CD4-positive, alpha-beta T cell treated with Interleukin-12 subunit alpha and Interleukin-12 subunit beta, for 1 hour (primary cell): ENCODE results near the gene ACTR6.
A peak's percentile ranks its signal among the peaks of the same experiment; 100 is the strongest.
"Not testable (repeated sequence)": the region's sequence is repeated elsewhere in the genome, so short reads cannot be mapped to it uniquely, and the experiment has no call there.

Source experiments
- DNase-seq: peaks from one replicate; pipeline ENCODE4 v3.0.0-alpha.2; 2020

Gene ACTR6

DNA sequence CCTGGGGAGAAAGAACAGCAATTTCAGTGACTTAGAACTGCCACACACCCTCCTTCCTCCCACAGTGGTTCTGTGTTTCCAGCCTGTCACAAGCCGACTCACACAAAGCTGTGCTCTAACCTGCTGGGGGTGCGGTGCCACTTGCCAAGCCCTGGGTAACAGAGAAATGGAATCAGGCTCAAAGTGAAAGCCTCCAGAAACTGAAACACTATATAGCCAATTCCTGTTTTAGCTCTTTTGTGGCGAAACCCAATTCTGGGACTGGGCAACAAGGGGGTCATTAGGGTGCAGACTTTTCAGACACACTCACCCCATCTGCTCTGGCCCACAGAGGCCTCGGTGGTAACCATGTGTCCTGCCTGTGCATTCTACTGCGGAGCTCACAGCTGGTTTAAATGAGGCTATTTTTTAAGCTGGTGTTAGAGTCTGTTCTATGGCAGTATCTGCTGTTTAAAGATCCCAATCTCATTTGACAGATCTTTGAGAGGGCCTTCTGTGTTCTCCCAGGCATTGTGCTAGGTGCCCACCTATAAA is 15.2 kb upstream of the ACTR6 start:
- DNase-seq, result no peak

DNA sequence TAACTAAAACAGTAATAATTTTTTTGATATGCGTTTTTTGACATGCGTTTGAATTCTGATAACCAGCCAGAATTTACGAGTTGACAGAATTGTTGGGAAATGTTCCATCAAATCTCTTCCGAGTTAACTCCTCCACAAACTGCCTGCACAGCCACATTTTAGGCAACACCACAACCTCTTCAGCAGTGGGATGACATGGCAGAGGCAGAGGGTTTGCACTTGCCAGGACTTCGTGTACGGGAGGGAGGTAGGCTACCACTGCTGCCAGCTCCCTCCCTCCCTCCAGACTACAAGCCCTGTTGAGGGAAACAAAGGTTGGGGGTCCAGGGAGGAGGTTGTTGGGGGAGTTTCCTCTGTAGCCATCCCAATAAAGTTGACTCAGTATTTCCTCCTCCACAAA is 14.5 kb upstream of the ACTR6 start:
- DNase-seq, result no peak

DNA sequence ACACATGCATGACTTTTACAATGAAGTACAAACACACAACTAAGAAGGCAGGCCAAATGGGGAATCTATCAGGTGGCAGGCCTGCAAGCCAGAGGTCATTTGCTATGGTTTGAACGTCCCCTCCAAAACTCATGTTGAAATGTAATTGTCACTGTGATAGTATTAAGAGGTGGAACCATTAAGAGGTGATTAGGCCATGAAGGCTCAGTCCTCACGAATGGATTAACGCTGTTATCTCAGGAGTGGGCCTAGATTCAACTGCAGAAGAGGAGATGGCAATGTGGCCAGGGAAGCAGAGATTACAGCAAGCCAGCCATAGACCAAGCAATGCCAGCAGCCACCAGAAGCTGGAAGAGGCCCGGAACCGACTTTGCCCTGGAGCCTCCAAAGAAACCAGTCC is 13.5 kb upstream of the ACTR6 start:
- no peak for DNase-seq

DNA sequence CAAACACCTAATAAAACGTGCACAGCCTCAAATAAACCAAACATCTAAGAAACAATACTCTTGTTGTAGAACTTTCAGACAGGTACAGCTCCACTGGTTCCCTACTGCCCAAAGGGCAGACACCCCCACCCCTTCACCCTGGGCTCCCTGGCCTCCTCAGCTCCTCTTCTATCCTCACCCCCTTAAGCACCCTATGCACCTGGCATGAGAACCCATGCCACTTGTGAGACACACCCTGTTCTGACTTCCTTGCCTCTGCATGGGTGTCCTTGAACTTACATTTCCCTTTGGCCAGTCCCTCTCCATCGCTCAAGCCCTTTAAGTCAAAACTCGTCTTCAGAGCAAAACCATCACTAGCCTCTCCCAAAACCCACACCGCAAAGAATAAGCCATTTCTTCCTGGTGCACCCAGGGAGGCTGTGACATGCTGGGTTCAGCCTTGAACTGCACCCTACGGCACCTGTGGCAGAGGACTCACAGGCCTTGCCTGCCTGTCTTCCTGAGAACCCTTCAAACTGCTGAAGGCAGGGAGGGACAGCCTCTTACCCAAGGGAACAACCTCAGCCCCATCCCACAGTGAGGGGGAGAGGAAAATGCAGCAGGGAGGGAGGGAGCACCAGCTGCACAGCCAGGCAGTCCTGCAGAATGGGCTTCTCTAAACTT is 12.6 kb upstream of the ACTR6 start:
- DNase-seq, result no peak

DNA sequence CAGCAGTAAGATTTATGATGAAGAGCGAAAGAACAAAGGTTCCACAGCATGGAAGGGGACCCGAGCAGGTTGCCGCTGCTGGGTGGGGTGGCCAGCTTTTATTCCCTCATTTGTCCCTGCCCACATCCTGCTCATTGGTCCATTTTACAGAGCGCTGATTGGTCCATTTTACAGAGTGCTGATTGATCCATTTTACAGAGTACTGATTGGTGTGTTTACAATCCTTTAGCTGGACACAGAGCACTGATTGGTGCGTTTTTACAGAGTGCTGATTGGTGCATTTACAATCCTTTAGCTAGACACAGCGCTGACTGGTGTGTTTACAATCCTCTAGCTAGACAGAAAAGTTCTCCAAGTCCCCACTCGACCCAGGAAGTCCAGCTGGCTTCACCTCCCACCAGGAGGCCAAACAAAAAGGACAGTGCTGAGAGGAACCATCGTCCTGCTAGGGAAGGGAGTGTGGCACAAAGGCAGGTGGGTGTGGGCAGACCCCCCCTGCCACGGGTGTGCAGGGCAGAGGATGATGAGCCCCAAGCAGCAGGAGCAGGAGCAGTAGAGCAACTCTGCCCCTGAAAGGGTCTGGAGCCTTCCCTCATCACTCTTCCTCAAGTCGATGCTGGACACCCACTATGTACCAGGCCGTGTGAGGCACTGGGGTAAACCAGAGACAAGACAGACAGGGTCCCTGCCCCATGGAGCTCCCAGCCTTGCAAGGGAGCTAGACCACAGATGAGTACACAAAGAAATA is 11.6 kb upstream of the ACTR6 start:
- not testable (repeated sequence) for DNase-seq

DNA sequence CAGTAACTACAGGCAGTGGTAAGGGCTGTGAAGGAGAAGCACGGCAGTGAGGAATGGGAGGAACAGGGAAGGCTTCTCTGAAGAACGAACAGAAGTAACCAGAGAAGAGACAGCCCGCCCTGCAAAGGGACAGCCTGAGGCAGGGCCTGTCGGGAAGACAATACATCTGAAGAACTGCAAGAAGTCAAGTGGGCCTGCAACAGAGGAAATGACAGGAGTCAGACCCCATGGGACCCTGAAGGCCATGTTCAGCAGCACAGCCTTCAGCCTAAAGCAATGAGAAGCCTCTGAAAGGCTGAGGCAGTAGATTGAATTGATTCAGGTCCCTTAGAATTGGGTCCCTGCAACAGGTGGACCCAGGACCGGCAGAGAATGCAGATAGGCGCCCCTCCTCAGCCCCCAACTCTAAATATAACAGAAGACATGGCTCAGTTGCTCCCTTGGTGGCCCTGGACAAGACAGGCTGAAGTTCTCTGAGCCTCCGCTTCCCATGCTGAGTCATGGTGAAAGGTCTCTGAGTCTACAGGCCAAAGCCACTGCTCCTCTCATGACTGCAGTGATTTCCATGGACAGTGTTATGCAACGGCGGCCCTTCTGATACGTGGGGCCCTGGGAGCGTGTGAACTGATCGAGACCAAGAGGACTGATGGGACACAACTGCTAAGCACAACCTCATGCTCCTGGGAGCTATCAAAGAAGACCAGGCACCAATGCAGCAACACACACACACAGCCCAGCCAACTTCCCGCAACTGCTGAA is 10.8 kb upstream of the ACTR6 start:
- no peak for DNase-seq

DNA sequence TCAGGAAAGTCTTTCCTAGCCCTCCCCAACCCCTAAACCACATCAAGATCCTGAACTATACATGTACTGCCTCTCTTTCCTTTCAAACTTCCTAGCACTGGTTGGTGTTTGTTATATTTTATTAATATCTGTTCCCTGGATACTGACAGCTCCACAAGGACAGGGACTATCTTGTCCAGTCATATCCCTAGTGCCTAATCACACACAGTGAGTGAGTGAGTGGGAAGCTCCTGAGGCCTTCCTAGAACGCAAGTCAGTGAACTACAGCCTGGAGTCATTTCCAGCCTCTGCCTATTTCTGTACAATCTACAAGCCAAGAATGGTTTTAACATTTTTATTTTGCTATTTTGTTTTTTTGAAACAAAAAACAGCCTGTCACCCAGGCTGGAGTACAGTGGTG is 7.5 kb upstream of the ACTR6 start:
- no peak for DNase-seq

DNA sequence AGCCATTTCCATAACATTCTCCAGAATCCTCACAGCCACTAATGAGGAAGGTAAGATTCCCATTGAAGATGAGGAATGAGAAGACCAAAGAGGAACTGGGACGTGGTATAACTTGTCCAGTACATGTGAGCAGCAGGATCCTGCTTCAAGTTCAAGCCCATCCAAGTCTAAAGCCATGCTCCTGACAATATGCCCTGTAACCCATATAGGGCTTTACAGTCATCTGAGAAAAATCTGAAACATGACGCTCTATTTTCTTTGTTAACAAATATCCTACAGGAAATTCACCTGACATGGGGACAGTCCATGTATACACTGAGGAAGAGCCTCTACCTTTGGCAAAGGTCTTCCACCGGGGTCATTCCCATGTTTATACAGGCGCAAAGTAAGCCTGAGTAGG is 3.1 kb upstream of the ACTR6 start:
- no peak for DNase-seq

DNA sequence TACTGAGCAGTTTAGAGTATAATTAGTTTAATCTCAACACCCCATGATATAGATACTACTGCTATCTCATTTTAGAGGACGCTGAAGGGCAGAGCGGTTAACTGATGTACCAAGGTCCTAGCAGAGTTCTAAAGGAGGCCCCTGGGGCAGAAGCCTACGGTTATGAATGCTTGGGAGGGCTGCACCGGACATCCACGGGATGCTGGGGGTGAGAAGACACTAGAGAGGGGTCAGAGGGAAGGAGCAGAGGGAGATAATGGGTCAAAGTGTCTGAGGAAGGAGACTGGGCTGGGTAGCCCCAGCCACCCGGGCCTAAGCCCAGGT is 1.6 kb upstream of the ACTR6 start:
- DNase-seq, result no peak

DNA sequence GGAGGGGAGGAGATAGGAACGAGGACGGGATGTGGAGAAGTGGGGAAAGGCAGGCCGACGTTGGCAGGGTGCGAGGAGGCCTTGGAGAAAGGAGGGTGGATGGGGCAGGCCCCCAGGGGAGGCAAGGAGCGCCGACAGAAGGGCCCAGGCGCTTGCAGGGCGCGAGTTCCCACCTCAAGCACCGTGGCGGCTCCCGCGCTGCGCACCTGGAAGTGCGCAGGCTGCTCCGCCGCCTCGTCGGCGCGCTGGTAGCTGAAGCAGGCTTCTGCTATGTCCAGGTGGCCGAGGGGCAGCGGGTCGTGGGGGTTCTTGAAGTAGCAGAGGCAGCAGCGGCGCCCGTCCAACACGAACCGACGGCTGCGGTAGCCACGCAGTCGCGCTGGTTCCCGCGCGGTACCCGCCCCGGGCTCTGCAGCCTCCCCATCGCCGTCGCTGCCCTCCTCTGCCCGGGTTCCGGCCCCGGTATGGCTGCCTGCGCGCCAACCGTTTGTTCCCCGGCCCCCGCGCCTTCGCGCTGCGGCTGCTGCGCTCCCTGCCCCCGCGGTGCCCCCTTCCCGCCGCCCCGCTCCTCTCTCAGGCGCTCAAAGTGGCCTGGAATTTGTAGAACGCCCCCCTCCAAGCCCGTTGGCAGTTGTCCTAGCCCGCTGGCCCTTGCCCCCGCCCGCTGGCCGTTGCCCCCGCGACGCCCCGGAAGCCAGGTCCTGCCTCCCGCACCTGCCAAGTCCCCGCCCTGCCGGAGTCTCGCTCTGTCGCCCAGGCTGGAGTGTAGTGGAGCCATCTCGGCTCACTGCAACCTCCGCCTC is 1.1 kb upstream of the ACTR6 start:
- DNase-seq, result peak; percentile 81

DNA sequence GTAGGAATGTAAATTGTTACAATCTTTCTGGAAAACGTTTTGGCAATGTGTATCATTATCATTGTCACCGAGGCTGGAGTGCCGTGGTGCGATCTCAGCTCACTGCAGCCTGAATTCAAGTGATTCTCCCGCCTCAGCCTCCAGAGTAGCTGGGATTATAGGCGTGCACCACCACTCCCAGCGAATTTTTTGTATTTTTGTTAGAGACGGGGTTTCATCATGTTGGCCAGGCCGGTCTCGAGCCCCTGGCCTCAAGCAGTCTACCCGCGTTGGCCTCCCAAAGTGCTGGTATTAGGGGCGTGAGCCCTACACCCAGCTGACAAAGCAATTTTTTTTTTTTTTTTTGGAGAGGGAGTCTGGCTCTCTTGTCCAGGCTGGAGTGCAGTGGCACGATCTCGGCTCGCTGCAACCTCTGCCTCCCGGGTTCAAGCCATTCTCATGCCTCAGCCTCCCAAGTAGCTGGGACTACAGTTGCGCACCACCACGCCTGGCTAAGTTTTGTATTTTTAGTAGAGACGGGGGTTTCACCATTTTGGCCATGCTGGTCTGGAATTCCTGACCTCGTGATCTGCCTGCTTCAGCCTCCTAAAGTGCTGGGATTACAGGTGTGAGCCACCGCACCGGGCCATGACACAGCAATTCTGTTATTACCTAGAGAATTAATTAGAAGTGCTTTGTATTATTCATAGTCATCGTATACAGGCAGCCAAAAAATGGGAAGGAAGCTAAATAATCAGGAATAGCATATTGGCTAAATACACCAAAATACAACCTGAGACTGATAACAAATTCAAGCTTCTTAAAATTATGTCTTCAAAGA is 1.2 kb downstream of the ACTR6 start:
- no peak for DNase-seq

DNA sequence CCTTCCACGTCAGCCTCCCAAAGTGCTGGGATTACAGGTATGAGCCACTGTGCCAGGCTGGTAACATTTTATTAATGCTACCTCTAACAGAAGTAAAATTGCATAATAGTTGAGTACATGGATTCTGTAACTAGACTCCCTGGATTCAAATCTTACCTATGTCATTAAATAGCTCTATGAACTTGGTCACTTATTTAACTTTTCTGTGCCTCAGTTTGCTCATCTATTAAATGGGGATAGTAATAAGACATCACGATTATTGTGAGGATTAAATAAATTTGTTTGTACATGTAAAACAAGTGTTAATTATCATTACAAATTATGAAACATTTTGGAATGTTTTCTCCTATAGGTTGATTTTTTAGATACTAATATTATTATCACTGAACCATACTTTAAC is 6.7 kb downstream of the ACTR6 start:
- no peak for DNase-seq

DNA sequence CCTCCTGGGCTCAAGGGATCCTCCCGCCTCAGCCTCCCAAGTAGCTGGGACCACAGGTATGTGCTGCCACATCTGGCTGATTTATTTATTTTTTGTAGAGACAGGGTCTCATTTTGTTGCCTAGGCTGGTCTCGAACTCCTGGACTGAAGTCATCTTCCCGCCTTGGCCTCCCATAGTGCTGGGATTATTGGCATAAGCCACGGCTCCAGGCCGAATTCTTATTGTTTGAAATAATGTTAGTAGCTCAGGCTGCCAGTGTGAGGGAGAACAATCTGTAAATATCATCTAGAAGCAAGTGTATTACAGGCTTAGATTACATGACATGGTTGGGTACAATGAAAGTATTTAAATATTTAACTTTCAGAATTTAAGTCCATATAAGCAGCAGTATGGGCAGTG is 8.2 kb downstream of the ACTR6 start:
- DNase-seq, result no peak

DNA sequence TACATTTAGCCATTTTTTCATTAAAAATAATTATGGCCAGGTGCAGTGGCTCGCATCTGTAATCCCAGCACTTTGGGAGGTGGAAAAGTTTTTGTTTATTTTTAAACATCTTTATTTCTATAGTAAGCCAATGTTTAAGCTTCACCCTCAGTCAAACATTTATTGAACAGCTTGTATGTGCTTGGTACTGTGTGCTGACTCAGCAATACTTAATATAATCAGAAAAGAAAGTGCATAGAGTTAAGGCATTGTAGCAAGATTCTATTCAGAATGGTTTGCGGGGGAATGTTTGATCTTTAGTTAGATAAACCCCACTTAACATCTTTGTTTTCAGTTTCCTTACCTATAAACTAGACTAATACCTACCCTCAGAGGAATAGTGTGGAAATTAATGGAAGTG is 11.1 kb downstream of the ACTR6 start:
- DNase-seq, result no peak

DNA sequence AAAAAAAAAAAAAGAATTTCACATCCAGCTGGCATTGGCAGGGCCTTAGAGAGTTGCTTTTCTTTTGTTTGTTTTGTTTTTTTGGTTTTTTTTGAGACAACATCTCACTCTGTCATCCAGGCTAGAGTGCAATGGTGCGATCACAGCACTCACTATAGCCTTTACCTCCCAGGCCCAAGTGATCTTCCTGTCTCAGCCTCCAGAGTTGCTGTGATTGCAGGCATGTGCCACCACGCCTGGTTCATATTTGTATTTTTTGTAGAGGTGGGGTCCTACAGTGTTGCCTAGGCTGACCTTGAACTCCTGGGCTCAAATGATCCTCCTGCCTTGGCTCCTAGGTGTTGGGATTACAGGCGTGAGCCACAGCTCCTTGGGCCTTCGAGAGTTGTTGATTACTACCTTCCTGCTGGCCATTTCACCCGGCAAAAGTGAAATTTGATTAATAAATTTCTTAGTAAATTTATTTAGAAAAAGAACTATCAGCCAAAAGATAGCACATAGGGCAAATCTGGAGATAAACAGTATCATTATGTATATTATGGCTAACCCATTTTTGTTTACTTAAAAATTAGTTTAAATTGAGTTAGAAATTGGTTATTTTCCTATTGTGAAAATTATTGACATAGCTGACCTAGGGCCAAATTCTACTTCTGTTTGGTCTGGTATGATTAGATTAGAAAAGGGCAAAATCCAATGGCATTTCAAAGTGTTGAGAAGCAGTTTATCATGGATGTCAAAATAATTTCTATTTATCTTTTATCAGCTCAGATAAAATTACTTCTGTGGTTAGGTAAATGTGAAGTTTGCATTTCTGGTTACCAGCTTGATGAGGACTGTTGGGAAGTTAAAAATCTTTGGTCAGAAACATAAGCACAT is 12.6 kb downstream of the ACTR6 start:
- no peak for DNase-seq

DNA sequence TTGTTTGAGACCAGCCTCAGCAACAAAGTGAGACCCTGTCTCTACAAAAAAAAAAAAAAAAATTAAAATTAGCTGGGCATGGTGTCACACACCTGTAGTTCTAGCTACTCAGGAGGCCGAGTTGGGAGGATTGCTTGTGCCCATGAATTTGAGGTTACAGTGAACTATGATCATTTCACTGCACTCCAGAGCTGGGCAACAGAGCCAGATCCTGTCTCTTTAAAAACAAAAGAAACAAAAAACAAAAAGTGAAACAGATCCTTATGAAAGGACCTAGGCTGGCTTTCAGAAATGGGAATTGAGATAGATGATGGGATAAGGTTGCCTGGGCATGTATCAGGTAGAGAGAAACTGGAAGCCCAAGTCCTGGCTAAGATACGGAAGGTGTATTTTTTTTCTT is 13.9 kb downstream of the ACTR6 start:
- no peak for DNase-seq

DNA sequence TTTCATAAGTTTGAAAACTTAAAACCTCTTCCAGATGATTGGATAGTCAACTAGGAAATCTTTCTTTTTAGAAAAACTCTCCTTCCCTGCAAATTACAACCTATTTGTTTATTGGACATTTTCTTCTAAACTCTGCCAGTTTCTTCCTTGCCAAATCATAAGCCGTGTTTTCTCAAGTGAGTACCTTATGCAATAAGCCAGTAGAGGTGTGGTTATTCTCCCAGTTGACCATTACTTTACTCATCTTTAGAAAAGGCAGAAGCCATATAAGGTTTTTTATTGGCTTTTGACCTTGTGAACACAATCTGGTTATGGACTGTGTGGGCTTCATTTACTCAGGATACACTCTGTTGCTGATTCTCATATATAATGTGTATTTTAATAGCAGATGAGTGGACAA is 14.6 kb downstream of the ACTR6 start:
- DNase-seq, result no peak

DNA sequence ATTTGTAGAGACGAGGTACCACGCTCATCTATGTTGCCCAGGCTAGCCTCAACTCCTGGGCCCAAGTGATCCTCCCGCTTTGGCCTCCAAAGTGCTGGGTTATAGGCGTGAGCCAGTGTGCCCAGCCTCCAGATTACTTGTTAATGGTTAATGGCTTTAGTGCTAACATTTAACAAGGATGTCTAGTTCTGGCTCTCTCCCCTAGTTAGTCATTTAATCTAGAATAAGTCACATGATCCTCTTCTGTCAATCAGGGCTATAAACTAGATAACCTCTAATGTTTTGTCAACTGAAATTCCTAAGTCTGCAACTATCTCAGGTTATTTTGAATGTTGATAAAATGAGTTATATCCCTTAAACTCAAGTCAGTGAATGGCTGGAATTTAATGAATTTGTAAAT is 15.7 kb downstream of the ACTR6 start:
- DNase-seq, result no peak

DNA sequence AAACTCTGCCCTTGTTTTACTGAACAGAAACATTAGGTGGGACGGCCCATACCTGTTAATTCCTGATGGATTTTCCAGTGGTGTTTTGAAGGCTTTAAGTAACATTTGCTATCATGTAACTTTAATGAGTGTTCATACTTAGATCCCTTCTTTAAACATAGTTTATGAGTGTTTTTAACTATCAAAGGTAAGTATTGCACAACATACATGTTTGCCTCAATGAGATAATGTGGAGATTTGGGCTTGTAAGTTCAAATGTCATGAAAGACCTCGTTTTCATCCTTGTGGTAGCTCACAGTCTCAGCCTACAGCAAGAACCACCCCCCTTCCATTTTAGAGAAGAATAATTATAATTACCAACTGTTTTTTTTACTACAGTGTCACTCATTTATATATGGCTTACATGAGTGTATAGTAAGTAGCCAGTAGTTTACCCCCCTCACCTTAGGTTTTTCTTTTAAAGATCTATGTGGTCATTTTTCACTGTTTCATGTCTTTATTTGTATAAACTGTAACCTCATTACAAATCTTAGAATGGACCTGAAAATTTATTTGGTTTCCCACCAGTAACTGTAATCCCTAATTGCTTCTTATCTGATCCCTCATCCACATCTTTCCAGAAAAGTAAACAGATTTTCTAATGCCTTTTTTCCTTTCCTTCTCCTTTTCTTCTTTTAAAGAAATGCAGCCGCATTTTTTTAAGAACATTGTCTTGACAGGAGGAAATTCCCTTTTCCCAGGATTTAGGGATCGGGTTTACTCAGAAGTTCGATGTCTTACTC is 18.9 kb downstream of the ACTR6 start:
- DNase-seq, result no peak

DNA sequence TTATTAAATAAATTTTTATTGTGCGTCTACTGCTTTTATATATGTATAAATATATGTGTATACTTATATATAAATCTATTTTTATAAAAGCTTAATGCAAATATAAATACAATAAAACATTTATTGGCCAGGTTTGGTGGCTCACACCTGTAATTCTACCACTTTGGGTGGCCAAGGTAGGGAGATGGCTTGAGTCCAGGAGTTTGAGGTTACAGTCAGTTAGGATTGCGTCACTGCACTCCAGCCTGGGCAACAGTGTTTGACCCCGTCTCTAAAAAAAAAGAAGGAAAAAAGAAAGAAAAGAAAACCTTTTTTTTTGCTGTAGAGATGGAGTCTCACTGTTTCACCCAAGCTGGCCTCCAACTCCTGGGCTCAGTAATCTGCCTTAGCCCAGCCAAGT is 20.9 kb downstream of the ACTR6 start:
- no peak for DNase-seq
